Measurements from ENCODE around the gene BRME1. TPM values are rescaled to one million over a fixed set of nuclear protein-coding genes. Genes with fewer than 3 reads are reported as not detected.

Gene BRME1
- total and polyA plus RNA-seq, 3 donors from 2014 or later = 17.8 to 48.9 (median 26.3) TPM

- no peak for TF ChIP-seq CTCF (IDR thresholded peaks at IDR 0.05)
- intact Hi-C loops (cut with DNase I; ENCODE audit: low total_unique reads) = no loop called here
- WGBS, 2 donors = 47 to 67% methylated on average over 10 of the region's 10 CpGs
- no peaks in the 10 kb centered on the region for H3K27me3 ChIP-seq
- no peak for DNase-seq
- H3K4me1 ChIP-seq = peaks cover 15% of the 10 kb centered on the region
- no peaks in the 10 kb centered on the region for H3K9me3 ChIP-seq
- no peaks in the 10 kb centered on the region for H3K36me3 ChIP-seq (ENCODE audit: low read depth, missing control alignments)
- peak overlapping the region in 1 of 2 donors; percentile 64 for H3K27ac ChIP-seq
- no peak overlapping the region for H3K4me3 ChIP-seq
Measured at GRCh38 chr19:13899393-13899792, 6.5 kb downstream of the BRME1 start.

GRCh38 chr19:13896227-13896626 lies 9.7 kb downstream of the BRME1 start:
- TF ChIP-seq CTCF (IDR thresholded peaks at IDR 0.05) = no peak
- TF ChIP-seq POLR2A (IDR thresholded peaks at IDR 0.05) = no peak
- H3K27ac ChIP-seq = peak overlapping the region in 1 of 2 donors; percentile 10
- no peaks in the 10 kb centered on the region for H3K27me3 ChIP-seq
- intact Hi-C loops (cut with DNase I; ENCODE audit: low total_unique reads) = no loop called here
- peaks cover 15% of the 10 kb centered on the region for H3K4me1 ChIP-seq
- H3K9me3 ChIP-seq = no peaks in the 10 kb centered on the region
- H3K36me3 ChIP-seq (ENCODE audit: low read depth, missing control alignments) = no peaks in the 10 kb centered on the region
- no peak for DNase-seq
- WGBS, 2 donors = 99% methylated on average over 2 of the region's 2 CpGs
- no peak overlapping the region for H3K4me3 ChIP-seq

GRCh38 chr19:13894552-13894951 lies 11.4 kb downstream of the BRME1 start:
- H3K4me1 ChIP-seq = peaks cover 7% of the 10 kb centered on the region
- no peaks in the 10 kb centered on the region for H3K36me3 ChIP-seq (ENCODE audit: low read depth, missing control alignments)
- WGBS, 2 donors = 62% methylated on average over 5 of the region's 5 CpGs
- no peak for DNase-seq
- H3K27ac ChIP-seq = no peak overlapping the region
- H3K4me3 ChIP-seq = no peak overlapping the region
- intact Hi-C loops (cut with DNase I; ENCODE audit: low total_unique reads) = no loop called here
- TF ChIP-seq CTCF (IDR thresholded peaks at IDR 0.05) (no peak), POLR2A (IDR thresholded peaks at IDR 0.05) (no peak)
- H3K9me3 ChIP-seq = no peaks in the 10 kb centered on the region
- no peaks in the 10 kb centered on the region for H3K27me3 ChIP-seq

- 55 to 61% methylated on average over 9 of the region's 9 CpGs for WGBS, 2 donors
- TF ChIP-seq POLR2A (IDR thresholded peaks at IDR 0.05) (no peak), CTCF (IDR thresholded peaks at IDR 0.05) (no peak)
- H3K36me3 ChIP-seq (ENCODE audit: low read depth, missing control alignments) = no peaks in the 10 kb centered on the region
Measured at GRCh38 chr19:13892870-13893269, 13.0 kb downstream of the BRME1 start.

DNA sequence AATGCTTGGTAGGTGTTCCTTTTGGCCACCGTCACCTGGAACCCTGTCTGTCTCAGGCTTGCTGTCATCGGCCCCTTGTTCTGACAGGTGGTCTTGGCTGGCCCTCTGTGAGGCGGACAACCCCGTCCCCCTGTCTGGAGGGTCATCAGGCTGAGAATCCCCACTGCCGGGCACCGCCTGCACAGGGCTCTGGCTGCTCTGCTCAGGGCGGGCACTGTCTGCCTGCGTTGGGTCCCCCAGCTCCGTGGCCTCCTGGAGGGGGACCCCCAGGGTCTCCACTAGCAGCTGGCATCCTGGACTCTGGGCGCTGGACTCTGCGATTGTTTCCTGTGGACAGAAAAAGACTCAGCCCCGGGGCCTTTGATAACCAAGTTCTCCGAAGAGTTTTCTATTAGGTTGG lies 15.8 kb downstream of the BRME1 start:
- H3K27ac ChIP-seq = no peak overlapping the region
- no peaks in the 10 kb centered on the region for H3K27me3 ChIP-seq
- no peaks in the 10 kb centered on the region for H3K9me3 ChIP-seq
- no peak for DNase-seq
- TF ChIP-seq POLR2A (IDR thresholded peaks at IDR 0.05) = no peak
- TF ChIP-seq CTCF (IDR thresholded peaks at IDR 0.05) = no peak
- H3K36me3 ChIP-seq (ENCODE audit: low read depth, missing control alignments) = no peaks in the 10 kb centered on the region
- 88 to 95% methylated on average over 2 to 11 of the region's 13 CpGs for WGBS, 2 donors
- peaks cover 7% of the 10 kb centered on the region for H3K4me1 ChIP-seq
- H3K4me3 ChIP-seq = no peak overlapping the region
- intact Hi-C loops (cut with DNase I; ENCODE audit: low total_unique reads) = no loop called here

More at GRCh38 chr19:13892870-13893269, 13.0 kb downstream of the BRME1 start:
- intact Hi-C loops (cut with DNase I; ENCODE audit: low total_unique reads) = no loop called here
- H3K9me3 ChIP-seq = no peaks in the 10 kb centered on the region
- H3K4me3 ChIP-seq = no peak overlapping the region
- DNase-seq = no peak
- no peaks in the 10 kb centered on the region for H3K4me1 ChIP-seq
- no peaks in the 10 kb centered on the region for H3K27me3 ChIP-seq
- H3K27ac ChIP-seq = peak overlapping the region in 1 of 2 donors; percentile 50

All from testis (tissue), 3 donors.